HepG2 (cell line): ENCODE data around the gene AGBL1. TPM values are rescaled to one million over a fixed set of nuclear protein-coding genes. Genes with fewer than 3 reads are reported as not detected.

ENCODE experiments used
- ATAC-seq: fragments of 200-7000 bp; cut with Tn5 transposase; 3 replicates; pipeline ENCODE4 v1.9.1; 2020; ENCODE audit warnings: mild to moderate bottlenecking, moderate library complexity
- BruUV-seq: library from RNA; stranded (reverse); fragments of 400-500 nt; replicated peaks from 2 replicates; lab custom pipeline; 2021; lab: Mats Ljungman, UMichigan
- CTCF ChIA-PET: fragments of 300-600 bp; formaldehyde crosslinking; extraction: SDS; loops from one replicate; lab custom pipeline; 2021; ENCODE audit warnings: low total read pairs, inconsistent platforms, low intra/inter-chr PET ratio; lab: Yijun Ruan, JAX
- POLR2A ChIA-PET: fragments of 350-600 bp; sonication (Branson Sonifier 250); formaldehyde crosslinking; loops from one replicate; lab custom pipeline; 2020; ENCODE audit warnings: antibody characterized with exemption, inconsistent platforms; lab: Yijun Ruan, JAX
- DNase-seq: peaks from one replicate; pipeline ENCODE4 v3.0.0-alpha.2; 2015; ENCODE audit warnings: low spot score
- FAIRE-seq: peaks from 3 replicates; lab custom pipeline; 2011; peaks lifted over from hg19 to GRCh38; lab: Jason Lieb, UNC
- H2AFZ ChIP-seq: one replicate; pipeline ENCODE4 v1.6.1; 2011; ENCODE audit warnings: low read length, inconsistent platforms
- H3K27ac ChIP-seq: fragments of 300-600 bp; 3 replicates; pipeline ENCODE4 v1.8.0; 2011; ENCODE audit warnings: mixed run types, mild to moderate bottlenecking, mixed read lengths, low read length, inconsistent platforms; ENCODE audit not compliant: insufficient read depth; ENCODE audit errors: extremely low read length
- H3K27me3 ChIP-seq, 2 experiments: fragments of 200-600 bp in 1 of 2; 2 replicates in 1 of 2; 3 replicates in 1 of 2; pipeline versions ENCODE4 v1.6.0 to v1.8.0; 2011; ENCODE audit warnings: low read length in 2 of 2, mild to moderate bottlenecking in 2 of 2, moderate library complexity in 2 of 2, inconsistent platforms in 1 of 2; ENCODE audit not compliant: insufficient read depth in 2 of 2, control insufficient read depth in 1 of 2
- H3K36me3 ChIP-seq, 2 experiments: fragments of 200-600 bp in 1 of 2; replicated peaks in 1 of 2; 2 replicates in 1 of 2; 3 replicates in 1 of 2; pipeline versions ENCODE4 v1.5.1 to v1.8.0; 2011; ENCODE audit warnings: low read length in 2 of 2, inconsistent platforms in 1 of 2; ENCODE audit not compliant: insufficient read depth in 2 of 2, control insufficient read depth in 1 of 2
- H3K4me1 ChIP-seq: 2 replicates; pipeline ENCODE4 v1.5.1; 2012; ENCODE audit warnings: low read length, inconsistent platforms; ENCODE audit not compliant: insufficient read depth
- H3K4me2 ChIP-seq: 2 replicates; pipeline ENCODE4 v1.6.0; 2011; ENCODE audit warnings: low read depth, low read length, inconsistent platforms
- H3K4me3 ChIP-seq, 3 experiments: fragments of 200-600 bp in 1 of 3; sonication (generic), shearing (Covaris generic) in 1 of 3; replicated peaks in 1 of 3; 2 replicates each; pipeline ENCODE4 v1.5.1; 2011 to 2016; ENCODE audit warnings: low read length in 3 of 3, inconsistent platforms in 2 of 3, low read depth in 2 of 3, mild to moderate bottlenecking in 2 of 3, control low read depth in 1 of 3, mixed read lengths in 1 of 3; ENCODE audit not compliant: insufficient read depth in 1 of 3
- H3K79me2 ChIP-seq: one replicate; pipeline ENCODE4 v1.6.1; 2011; ENCODE audit warnings: low read length, inconsistent platforms; ENCODE audit not compliant: insufficient read depth
- H3K9ac ChIP-seq: 2 replicates; pipeline ENCODE4 v1.6.0; 2011; ENCODE audit warnings: mild to moderate bottlenecking, low read depth, low read length, inconsistent platforms; ENCODE audit not compliant: insufficient read depth
- H3K9me3 ChIP-seq: 2 replicates; pipeline ENCODE4 v1.5.1; 2012; ENCODE audit warnings: mild to moderate bottlenecking, low read length
- H4K20me1 ChIP-seq: 2 replicates; pipeline ENCODE4 v1.6.0; 2011; ENCODE audit warnings: inconsistent platforms, mild to moderate bottlenecking, low read length, moderate library complexity; ENCODE audit not compliant: insufficient read depth
- AHDC1 ChIP-seq: sonication (generic); formaldehyde crosslinking; IDR thresholded peaks from 2 replicates; pipeline ENCODE4 v1.5.1; 2020; ENCODE audit warnings: mild to moderate bottlenecking, missing genetic modification reagents, borderline replicate concordance
- CENPT ChIP-seq: sonication (generic); formaldehyde crosslinking; IDR thresholded peaks from 2 replicates; pipeline ENCODE4 v1.8.0; 2022; ENCODE audit warnings: low read depth, mild to moderate bottlenecking, moderate library complexity, missing genetic modification reagents
- CENPX ChIP-seq: sonication (generic); formaldehyde crosslinking; IDR thresholded peaks from 2 replicates; pipeline ENCODE4 v1.9.0; 2021; ENCODE audit warnings: mild to moderate bottlenecking, missing genetic modification reagents, moderate library complexity
- HIC2 ChIP-seq: sonication (generic); formaldehyde crosslinking; IDR thresholded peaks from 2 replicates; pipeline ENCODE4 v1.9.0; 2022; ENCODE audit warnings: low read depth, missing genetic modification reagents
- MZF1 ChIP-seq: sonication (generic); formaldehyde crosslinking; IDR thresholded peaks from 2 replicates; pipeline ENCODE4 v1.8.1; 2023; ENCODE audit warnings: mild to moderate bottlenecking, missing genetic modification reagents, borderline replicate concordance
- NFE2L2 ChIP-seq: fragments of 150-350 bp; IDR thresholded peaks from 2 replicates; pipeline ENCODE4 v1.6.1; 2014; ENCODE audit warnings: low read length
- NR2C2 ChIP-seq: sonication (generic); formaldehyde crosslinking; IDR thresholded peaks from 2 replicates; pipeline ENCODE4 v1.4.0; 2020; ENCODE audit warnings: missing genetic modification reagents, mild to moderate bottlenecking, moderate library complexity, borderline replicate concordance
- PLRG1 ChIP-seq: fragments of 450-650 bp; conservative IDR thresholded peaks from 2 replicates; pipeline ENCODE4 v1.6.1; 2016
- RELA ChIP-seq: sonication (generic); formaldehyde crosslinking; IDR thresholded peaks from 2 replicates; pipeline ENCODE4 v1.4.0; 2020; ENCODE audit warnings: missing genetic modification reagents
- TFDP2 ChIP-seq: sonication (generic); formaldehyde crosslinking; IDR thresholded peaks from 2 replicates; pipeline ENCODE4 v1.4.0; 2020; ENCODE audit warnings: missing genetic modification reagents
- TRIM24 ChIP-seq: sonication (generic); formaldehyde crosslinking; IDR thresholded peaks from 2 replicates; pipeline ENCODE4 v1.8.0; 2022; ENCODE audit warnings: mild to moderate bottlenecking, missing genetic modification reagents
- ZBTB3 ChIP-seq: sonication (generic); formaldehyde crosslinking; IDR thresholded peaks from 2 replicates; pipeline ENCODE4 v1.4.0; 2020; ENCODE audit warnings: low read depth, mild to moderate bottlenecking, moderate library complexity, missing genetic modification reagents, borderline replicate concordance
- ZFP37 ChIP-seq: sonication (generic); formaldehyde crosslinking; IDR thresholded peaks from 2 replicates; pipeline ENCODE4 v1.4.0; 2020; ENCODE audit warnings: missing genetic modification reagents, borderline replicate concordance
- ZNF570 ChIP-seq: sonication (generic); formaldehyde crosslinking; IDR thresholded peaks from 2 replicates; pipeline ENCODE4 v1.4.0; 2020; ENCODE audit warnings: mild to moderate bottlenecking, missing genetic modification reagents, borderline replicate concordance
- ZNF607 ChIP-seq: sonication (generic); formaldehyde crosslinking; IDR thresholded peaks from 2 replicates; pipeline ENCODE4 v1.5.1; 2020; ENCODE audit warnings: missing genetic modification reagents, mild to moderate bottlenecking, borderline replicate concordance
- ZNF841 ChIP-seq: sonication (generic); formaldehyde crosslinking; IDR thresholded peaks from 2 replicates; pipeline ENCODE4 v1.8.1; 2023; ENCODE audit warnings: missing genetic modification reagents, borderline replicate concordance
- WGBS: methylation state at CpG from one replicate; pipeline ENCODE4 v1.1.6; 2017; ENCODE audit warnings: low lambda C conversion rate; 5-methylcytosine and 5-hydroxymethylcytosine counted together
- in situ Hi-C: cut with HindIII; loops from 2 replicates; pipeline ENCODE4 v1.10.0; 2017; ENCODE audit warnings: low pct_unique_long_range_greater_than_20kb; ENCODE audit not compliant: extremely low pct_ligation_motif_present
- intact Hi-C: fragments of 100-400 bp; cut with micrococcal nuclease; formaldehyde crosslinking; loops from one replicate; pipeline ENCODE4 v1.10.0; 2022; ENCODE audit not compliant: unreplicated experiment
- polyA plus RNA-seq, 8 experiments: library from polyadenylated mRNA; depleted of rRNA in 3 of 8; stranded (reverse) in 7 of 8; unstranded in 1 of 8; fragments of >200 nt; fragmentation: Illumina TruSeq in 4 of 8; extraction: Trizol in 4 of 8; gene quantifications; 2 replicates each; pipeline versions ENCODE4 v1.2.1 to v1.2.3, GENCODE V29; 2011 to 2016; ENCODE audit warnings: low read depth in 4 of 8, missing spikeins in 1 of 8, mixed read lengths in 1 of 8; ENCODE audit not compliant: insufficient read depth in 1 of 8
- total RNA-seq, 5 experiments: library from RNA; depleted of rRNA; stranded (reverse); fragments of >200 nt; fragmentation: Illumina TruSeq; extraction: Trizol; gene quantifications; 2 replicates each; pipeline ENCODE4 v1.2.3, GENCODE V29; 2016; ENCODE audit warnings: low read depth in 1 of 5
- TF ChIP-seq, protein P1 (sequence below): IDR thresholded peaks from 2 replicates; pipeline ENCODE4 v1.6.1; 2012; ENCODE audit warnings: inconsistent platforms

AGBL1 gene
- total and polyA plus RNA-seq, 2 of the 13 experiments (the other 11 are each of a cell fraction or from before 2014, with no cell fraction given) = 0.01 TPM; not detected in 1

GRCh38 chr15:86663979-86664378 is 584.3 kb downstream of the AGBL1 start:
- Histone ChIP-seq H3K9me3 (peaks cover 50% of the 10 kb centered on the region), H3K36me3 (no peaks in the 10 kb centered on the region), H3K4me2 (no peak overlapping the region), H3K79me2 (no peaks in the 10 kb centered on the region), H4K20me1 (no peaks in the 10 kb centered on the region), H3K4me1 (no peaks in the 10 kb centered on the region), H3K27ac (no peak overlapping the region), H2AFZ (no peak overlapping the region), H3K9ac (no peak overlapping the region), H3K27me3 (no peaks in the 10 kb centered on the region), H3K4me3 (no peak overlapping the region)
- ATAC-seq = no peak
- no TSS peak for BruUV-seq
- CTCF ChIA-PET = no interaction called here
- POLR2A ChIA-PET = no interaction called here
- FAIRE-seq = no peak
- WGBS = 0% methylated on average over 2 of the region's 2 CpGs
- in situ Hi-C loops (no loop called here), intact Hi-C loops (no loop called here)
- no peak for DNase-seq
- TF ChIP-seq CENPT (CRISPR knock-in tag) = no peak
- TF ChIP-seq ZFP37 (CRISPR knock-in tag) = no peak
- no peak for TF ChIP-seq NFE2L2
- no peak for TF ChIP-seq CENPX
- TF ChIP-seq TRIM24 (CRISPR knock-in tag) = no peak
- no peak for TF ChIP-seq TFDP2 (CRISPR knock-in tag)
- TF ChIP-seq ZBTB3 (CRISPR knock-in tag) = no peak
- TF ChIP-seq PLRG1 = no peak
- TF ChIP-seq ZNF607 = no peak
- TF ChIP-seq RELA (CRISPR knock-in tag) = no peak
- no peak for TF ChIP-seq ZNF841 (CRISPR knock-in tag)
- no peak for TF ChIP-seq ZNF570 (CRISPR knock-in tag)
- TF ChIP-seq AHDC1 (CRISPR knock-in tag) = no peak
- TF ChIP-seq NR2C2 = no peak
- TF ChIP-seq, protein P1, sequence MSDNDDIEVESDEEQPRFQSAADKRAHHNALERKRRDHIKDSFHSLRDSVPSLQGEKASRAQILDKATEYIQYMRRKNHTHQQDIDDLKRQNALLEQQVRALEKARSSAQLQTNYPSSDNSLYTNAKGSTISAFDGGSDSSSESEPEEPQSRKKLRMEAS = no peak
- no peak for TF ChIP-seq HIC2 (CRISPR knock-in tag)
- TF ChIP-seq MZF1 = no peak
